Stimulated activated effector memory CD8-positive, alpha-beta T cell treated with anti-CD3 and anti-CD28 coated beads, Interleukin-12 subunit alpha, Interleukin-12 subunit beta, amount 100 ng/mL, for 72 hours (primary cell): ENCODE results near the gene CDK6.
"Not testable (repeated sequence)": the region's sequence is repeated elsewhere in the genome, so short reads cannot be mapped to it uniquely, and the experiment has no call there.

ENCODE experiments used
- ATAC-seq: fragments of 150-1000 bp; cut with Tn5 transposase; 2 replicates; pipeline ENCODE4 v1.10.0; 2021
- DNase-seq, 2 donors: peaks; one replicate each; pipeline ENCODE4 v3.0.0; 2021 to 2022; ENCODE audit warnings: low spot score in 2 of 2
- H3K27ac Mint-ChIP-seq: one replicate; pipeline ENCODE4 v1.8.0; 2022; ENCODE audit warnings: mild to moderate bottlenecking, mixed read lengths
- H3K36me3 Mint-ChIP-seq: one replicate; pipeline ENCODE4 v1.8.0; 2022; ENCODE audit warnings: mild to moderate bottlenecking, mixed read lengths
- H3K4me1 Mint-ChIP-seq: one replicate; pipeline ENCODE4 v1.8.0; 2022; ENCODE audit warnings: mixed read lengths
- H3K4me3 Mint-ChIP-seq: one replicate; pipeline ENCODE4 v1.8.0; 2022; ENCODE audit warnings: mild to moderate bottlenecking, mixed read lengths
- H3K9me3 Mint-ChIP-seq: one replicate; pipeline ENCODE4 v1.8.0; 2022; ENCODE audit warnings: mixed read lengths

The CDK6 gene

GRCh38 chr7:92621026-92621540, 215.3 kb downstream of the CDK6 start:
- ATAC-seq, result peak; percentile 91

GRCh38 chr7:92615861-92616260, 220.5 kb downstream of the CDK6 start:
- Mint-ChIP-seq H3K4me1 (peaks cover 19% of the 10 kb centered on the region), H3K9me3 (no peaks in the 10 kb centered on the region), H3K36me3 (peaks cover 96% of the 10 kb centered on the region), H3K4me3 (no peak overlapping the region), H3K27ac (peak overlapping the region; percentile 83)
- DNase-seq (no peak), ATAC-seq (peak; percentile 45)

More at GRCh38 chr7:92621026-92621540, 215.3 kb downstream of the CDK6 start:
- peaks cover 48% of the 10 kb centered on the region for H3K4me1 Mint-ChIP-seq
- H3K4me3 Mint-ChIP-seq, result peak overlapping the region; percentile 43
- peak overlapping the region; percentile 88 for H3K27ac Mint-ChIP-seq
- no peaks in the 10 kb centered on the region for H3K9me3 Mint-ChIP-seq
- peak; percentile 58 to 80 for DNase-seq
- peaks cover 95% of the 10 kb centered on the region for H3K36me3 Mint-ChIP-seq

- peak overlapping the region; percentile 83 for H3K27ac Mint-ChIP-seq
- H3K4me1 Mint-ChIP-seq, result peaks cover 23% of the 10 kb centered on the region
- no peak overlapping the region for H3K4me3 Mint-ChIP-seq
- DNase-seq (no peak), ATAC-seq (no peak)
- H3K9me3 Mint-ChIP-seq, result no peaks in the 10 kb centered on the region
- H3K36me3 Mint-ChIP-seq, result peaks cover 96% of the 10 kb centered on the region
Observed at GRCh38 chr7:92614660-92615174, 221.7 kb downstream of the CDK6 start.

- H3K27ac Mint-ChIP-seq, result peak overlapping the region; percentile 83
- H3K4me1 Mint-ChIP-seq, result peaks cover 23% of the 10 kb centered on the region
- no peak for DNase-seq
Observed at GRCh38 chr7:92613720-92614119, 222.7 kb downstream of the CDK6 start.

GRCh38 chr7:92613214-92613613, 223.2 kb downstream of the CDK6 start:
- peaks cover 23% of the 10 kb centered on the region for H3K4me1 Mint-ChIP-seq
- peaks cover 97% of the 10 kb centered on the region for H3K36me3 Mint-ChIP-seq
- peak overlapping the region; percentile 13 for H3K4me3 Mint-ChIP-seq
- H3K27ac Mint-ChIP-seq, result peak overlapping the region; percentile 83
- ATAC-seq (no peak), DNase-seq (no peak)
- no peaks in the 10 kb centered on the region for H3K9me3 Mint-ChIP-seq

More at GRCh38 chr7:92613720-92614119, 222.7 kb downstream of the CDK6 start:
- Mint-ChIP-seq H3K9me3 (no peaks in the 10 kb centered on the region), H3K36me3 (peaks cover 97% of the 10 kb centered on the region), H3K4me3 (no peak overlapping the region)
- no peak for ATAC-seq

GRCh38 chr7:92612501-92612900, 223.9 kb downstream of the CDK6 start:
- DNase-seq (no peak), ATAC-seq (peak; percentile 55)
- Mint-ChIP-seq H3K4me1 (peaks cover 23% of the 10 kb centered on the region), H3K36me3 (peaks cover 97% of the 10 kb centered on the region), H3K4me3 (peak overlapping the region; percentile 13), H3K27ac (peak overlapping the region; percentile 83), H3K9me3 (no peaks in the 10 kb centered on the region)

GRCh38 chr7:92611735-92612134, 224.6 kb downstream of the CDK6 start:
- Mint-ChIP-seq H3K36me3 (peaks cover 97% of the 10 kb centered on the region), H3K4me1 (peaks cover 23% of the 10 kb centered on the region), H3K27ac (peak overlapping the region; percentile 83), H3K4me3 (no peak overlapping the region), H3K9me3 (no peaks in the 10 kb centered on the region)
- no peak for DNase-seq
- no peak for ATAC-seq

GRCh38 chr7:92609921-92610518, 226.4 kb downstream of the CDK6 start:
- peaks cover 97% of the 10 kb centered on the region for H3K36me3 Mint-ChIP-seq
- no peak for DNase-seq
- no peak overlapping the region for H3K4me3 Mint-ChIP-seq
- H3K27ac Mint-ChIP-seq, result peak overlapping the region; percentile 64
- peak; percentile 40 for ATAC-seq
- peaks cover 18% of the 10 kb centered on the region for H3K4me1 Mint-ChIP-seq
- no peaks in the 10 kb centered on the region for H3K9me3 Mint-ChIP-seq

GRCh38 chr7:92608380-92609322, 227.7 kb downstream of the CDK6 start:
- Mint-ChIP-seq H3K4me3 (no peak overlapping the region), H3K4me1 (peaks cover 14% of the 10 kb centered on the region), H3K36me3 (peaks cover 89% of the 10 kb centered on the region), H3K9me3 (no peaks in the 10 kb centered on the region), H3K27ac (peak overlapping the region; percentile 70)
- no peak for ATAC-seq
- DNase-seq, result no peak

- ATAC-seq (no peak), DNase-seq (no peak)
- Mint-ChIP-seq H3K4me1 (peaks cover 6% of the 10 kb centered on the region), H3K4me3 (no peak overlapping the region), H3K9me3 (no peaks in the 10 kb centered on the region), H3K36me3 (peaks cover 87% of the 10 kb centered on the region), H3K27ac (peak overlapping the region; percentile 70)
Observed at GRCh38 chr7:92606985-92607384, 229.4 kb downstream of the CDK6 start.

- H3K4me1 Mint-ChIP-seq, ATAC-seq, H3K27ac Mint-ChIP-seq, H3K9me3 Mint-ChIP-seq, H3K4me3 Mint-ChIP-seq, DNase-seq: not testable (repeated sequence)
- H3K36me3 Mint-ChIP-seq, result peaks cover 69% of the 10 kb centered on the region
Observed at GRCh38 chr7:92604517-92604916, 231.9 kb downstream of the CDK6 start.

- no peak for DNase-seq
- H3K4me1 Mint-ChIP-seq, result no peaks in the 10 kb centered on the region
- no peaks in the 10 kb centered on the region for H3K9me3 Mint-ChIP-seq
- H3K36me3 Mint-ChIP-seq, result peaks cover 55% of the 10 kb centered on the region
- H3K27ac Mint-ChIP-seq, result peak overlapping the region; percentile 65
- no peak overlapping the region for H3K4me3 Mint-ChIP-seq
- no peak for ATAC-seq
Observed at GRCh38 chr7:92603089-92603445, 233.3 kb downstream of the CDK6 start.

GRCh38 chr7:92602352-92603088, 233.9 kb downstream of the CDK6 start:
- Mint-ChIP-seq H3K4me3 (no peak overlapping the region), H3K36me3 (peaks cover 49% of the 10 kb centered on the region), H3K9me3 (no peaks in the 10 kb centered on the region), H3K27ac (peak overlapping the region; percentile 65), H3K4me1 (no peaks in the 10 kb centered on the region)
- ATAC-seq, result no peak
- no peak for DNase-seq

- Mint-ChIP-seq H3K27ac (no peak overlapping the region), H3K4me1 (no peaks in the 10 kb centered on the region), H3K4me3 (no peak overlapping the region), H3K9me3 (no peaks in the 10 kb centered on the region), H3K36me3 (peaks cover 16% of the 10 kb centered on the region)
- ATAC-seq (peak; percentile 96), DNase-seq (no peak)
Observed at GRCh38 chr7:92598310-92598981, 237.9 kb downstream of the CDK6 start.
